Kidney (tissue), 14 donors: ENCODE data around the gene ARID3B. TPM values are rescaled to one million over a fixed set of nuclear protein-coding genes. Genes with fewer than 3 reads are reported as not detected.
"Not testable (repeated sequence)": the region's sequence is repeated elsewhere in the genome, so short reads cannot be mapped to it uniquely, and the experiment has no call there.

ENCODE experiments used
- DNase-seq, 5 donors: peaks; one replicate each; pipeline ENCODE4 v3.0.0-alpha.2; 2013 to 2020
- FAIRE-seq: peaks from 2 replicates; lab custom pipeline; 2012; peaks lifted over from hg19 to GRCh38; lab: Jason Lieb, UNC
- H3K27ac ChIP-seq, 2 donors: one replicate each; pipeline ENCODE4 v1.7.0; 2013; ENCODE audit warnings: low read depth in 2 of 2, low read length in 2 of 2, inconsistent platforms in 1 of 2
- H3K27me3 ChIP-seq: one replicate; pipeline ENCODE4 v1.7.1; 2013; ENCODE audit warnings: low read length, inconsistent platforms; ENCODE audit not compliant: control insufficient read depth, insufficient read depth
- H3K36me3 ChIP-seq, 3 donors: one replicate each; pipeline versions ENCODE4 v1.7.0 to v1.7.1; 2013; ENCODE audit warnings: low read length in 3 of 3, control low read depth in 1 of 3, inconsistent platforms in 1 of 3; ENCODE audit not compliant: insufficient read depth in 3 of 3, control insufficient read depth in 2 of 3
- H3K4me1 ChIP-seq, 3 donors: one replicate each; pipeline versions ENCODE4 v1.7.0 to v1.7.1; 2013; ENCODE audit warnings: low read length in 3 of 3, inconsistent platforms in 1 of 3, low read depth in 1 of 3; ENCODE audit not compliant: control insufficient read depth in 2 of 3, insufficient read depth in 2 of 3
- H3K4me3 ChIP-seq, 3 donors: one replicate each; pipeline versions ENCODE4 v1.7.0 to v1.8.1; 2013; ENCODE audit warnings: low read length in 3 of 3, control low read depth in 1 of 3, inconsistent platforms in 1 of 3
- H3K9ac ChIP-seq, 3 donors: one replicate each; pipeline versions ENCODE4 v1.7.0 to v1.7.1; 2013; ENCODE audit warnings: low read length in 3 of 3, control low read depth in 1 of 3, inconsistent platforms in 1 of 3
- H3K9me3 ChIP-seq, 3 donors: one replicate each; pipeline versions ENCODE4 v1.7.0 to v1.7.1; 2013; ENCODE audit warnings: low read length in 3 of 3, control low read depth in 1 of 3, inconsistent platforms in 1 of 3; ENCODE audit not compliant: control insufficient read depth in 2 of 3, insufficient read depth in 1 of 3
- CTCF ChIP-seq: IDR thresholded peaks from 3 replicates; pipeline ENCODE4 v1.5.1; 2012; ENCODE audit warnings: mild to moderate bottlenecking, moderate library complexity, borderline replicate concordance; ENCODE audit not compliant: insufficient read depth; ENCODE audit errors: extremely low read depth
- intact Hi-C: fragments of 100-400 bp; cut with DNase I; formaldehyde crosslinking; loops from one replicate; pipeline ENCODE4 v1.11.1; 2022
- polyA plus RNA-seq: library from polyadenylated mRNA; stranded (reverse); fragments of 350-450 nt; fragmentation: Illumina TruSeq; extraction: RNeasy Lipid Tissue Mini Kit (QIAGEN cat#74804); gene quantifications from one replicate; pipeline ENCODE4 v1.2.3, GENCODE V29; 2014; ENCODE audit warnings: low read depth, low replicate concordance; ENCODE audit not compliant: insufficient read depth
- total RNA-seq: library from RNA; stranded (reverse); fragmentation: NEBNext Ultra II Directional; extraction: Animal tissue kit (Norgen Biotek cat#: 25700); gene quantifications from one replicate; pipeline ENCODE4 v1.2.1, GENCODE V29; 2021
- donor health status: control.
- donor health status: control.
- donor health status: control.
- donor health status: control.
- donor health status: control.
- donor health status: DM: yes; HTN: yes; CAD: no.
- donor health status: Normal renal cell carcinoma (clear cell type).

The ARID3B gene
- total and polyA plus RNA-seq, 2 donors from 2014 or later: 2.3 to 6.2 TPM

- intact Hi-C loops, H3K4me3 ChIP-seq, H3K9ac ChIP-seq, DNase-seq, H3K9me3 ChIP-seq, H3K27me3 ChIP-seq, FAIRE-seq, H3K36me3 ChIP-seq, H3K27ac ChIP-seq: not testable (repeated sequence)
- peaks cover 0 to 13% (median 4%) of the 10 kb centered on the region in 3 donors for H3K4me1 ChIP-seq
Observed at GRCh38 chr15:74597146-74597705, 56.2 kb downstream of the ARID3B start.

- FAIRE-seq (peak; percentile 29), DNase-seq (peak; percentile 95 to 97 (median 96))
- H3K9ac ChIP-seq: peak overlapping the region; percentile 57 to 95 (median 81)
- H3K27ac ChIP-seq: peak overlapping the region; percentile 87 to 96
- peaks cover 0 to 13% (median 4%) of the 10 kb centered on the region in 3 donors for H3K4me1 ChIP-seq
- intact Hi-C loops: no loop called here
- H3K36me3 ChIP-seq: no peaks in the 10 kb centered on the region
- H3K4me3 ChIP-seq: peak overlapping the region; percentile 79 to 87 (median 84)
- no peaks in the 10 kb centered on the region for H3K27me3 ChIP-seq
- no peaks in the 10 kb centered on the region for H3K9me3 ChIP-seq
- no peak for TF ChIP-seq CTCF
Observed at GRCh38 chr15:74598126-74598842, 57.3 kb downstream of the ARID3B start.

- intact Hi-C loops: no loop called here
- FAIRE-seq (no peak), DNase-seq (peak in 1 of 5 donors; percentile 39)
- H3K4me3 ChIP-seq: peak overlapping the region; percentile 79 to 87 (median 84)
- H3K27ac ChIP-seq: peak overlapping the region; percentile 87 to 95
- H3K9me3 ChIP-seq: no peaks in the 10 kb centered on the region
- H3K27me3 ChIP-seq: no peaks in the 10 kb centered on the region
- no peak for TF ChIP-seq CTCF
- no peaks in the 10 kb centered on the region for H3K36me3 ChIP-seq
- peaks cover 0 to 13% (median 4%) of the 10 kb centered on the region in 3 donors for H3K4me1 ChIP-seq
- H3K9ac ChIP-seq: peak overlapping the region in 2 of 3 donors; percentile 81 to 95
Observed at GRCh38 chr15:74599156-74599555, 58.1 kb downstream of the ARID3B start.

- no peak overlapping the region for H3K4me3 ChIP-seq
- H3K9ac ChIP-seq: no peak overlapping the region
- peaks cover 0 to 9% (median 4%) of the 10 kb centered on the region in 3 donors for H3K4me1 ChIP-seq
- H3K9me3 ChIP-seq: no peaks in the 10 kb centered on the region
- DNase-seq: no peak
- intact Hi-C loops: no loop called here
- no peak for TF ChIP-seq CTCF
- H3K36me3 ChIP-seq: no peaks in the 10 kb centered on the region
- FAIRE-seq: no peak
- no peaks in the 10 kb centered on the region for H3K27me3 ChIP-seq
- no peak overlapping the region for H3K27ac ChIP-seq
Observed at GRCh38 chr15:74603026-74603788, 62.2 kb downstream of the ARID3B start.
